Measurements from ENCODE around the gene MAP3K14.
A peak's percentile ranks its signal among the peaks of the same experiment; 100 is the strongest.

DNA sequence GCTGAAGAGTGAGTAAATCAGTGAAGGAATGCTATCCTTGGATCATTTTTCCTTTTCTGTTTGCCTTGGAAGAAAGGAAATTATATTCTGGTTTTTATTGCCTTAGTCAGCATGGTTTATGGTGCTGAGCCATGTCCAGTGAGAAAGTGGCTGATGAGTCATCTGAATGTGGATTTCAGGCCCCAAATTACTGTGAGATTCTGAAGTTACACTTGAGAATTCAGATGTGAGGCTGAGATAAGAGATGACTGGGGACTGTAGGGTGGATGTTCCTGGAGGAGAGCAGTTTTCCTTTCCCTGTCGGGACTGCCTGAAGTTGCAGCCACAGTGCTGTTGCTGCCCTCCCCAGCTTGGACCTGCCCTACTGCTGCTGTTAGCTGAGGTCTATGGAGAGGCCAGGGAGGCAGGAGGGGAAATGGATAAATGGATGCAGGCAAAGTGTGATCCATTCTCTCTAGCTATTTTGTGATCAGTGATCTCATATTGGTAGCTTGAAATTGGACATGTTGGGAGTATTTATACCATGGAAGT is 4.2 kb upstream of the MAP3K14 start:
- TF ChIP-seq CTCF (IDR thresholded peaks at IDR 0.05): peak in 1 of 6 experiments; percentile 5
- no peak for TF ChIP-seq POLR2A (IDR thresholded peaks at IDR 0.05)

All from esophagus squamous epithelium (tissue), 4 donors.